ENCODE results near the gene GLB1L2.

GLB1L2 gene

DNA sequence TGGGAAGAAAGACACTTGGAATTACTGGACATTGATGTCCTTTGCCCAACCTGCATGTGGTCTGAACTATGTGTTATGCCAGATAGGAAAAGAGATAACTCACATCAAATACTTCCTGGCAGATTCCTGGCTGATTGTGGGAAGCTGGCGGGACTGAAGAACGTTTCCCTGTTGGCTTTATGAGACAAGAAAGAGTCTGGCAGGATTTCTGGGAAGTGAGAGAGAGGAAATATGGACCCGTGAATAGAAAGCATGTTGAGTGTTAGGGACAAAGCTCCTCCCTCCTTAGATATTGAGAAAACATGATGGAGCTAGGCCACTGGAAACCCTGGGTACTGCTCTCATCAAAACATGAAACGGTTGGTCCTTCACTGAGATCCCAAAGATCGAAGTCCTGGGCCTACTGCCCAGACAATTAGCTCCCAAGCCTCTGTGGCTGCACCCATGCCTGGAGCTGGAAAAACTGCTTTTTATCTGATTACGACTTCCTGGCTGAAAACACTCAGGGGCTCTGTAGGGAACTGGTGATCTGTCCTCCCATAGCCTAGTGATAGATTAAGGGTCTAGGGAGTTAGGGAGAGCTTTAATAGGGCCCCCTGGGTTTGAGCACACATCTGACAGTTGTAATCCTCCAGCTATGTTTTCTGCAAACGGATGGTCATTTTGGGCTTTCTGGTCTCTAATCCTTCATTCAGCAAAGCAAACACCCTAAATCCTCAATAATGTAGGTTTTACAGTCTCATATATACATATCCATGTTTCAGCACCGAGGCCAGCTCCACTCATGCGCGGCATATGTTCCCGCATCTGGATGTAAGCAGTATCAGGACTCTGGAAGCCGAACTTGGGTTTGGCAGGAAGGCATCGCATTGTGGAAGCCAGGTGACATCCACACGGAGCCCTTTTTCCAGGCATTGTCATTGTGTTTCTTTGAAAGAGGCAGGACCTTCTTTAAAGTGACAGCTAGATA is 86.4 kb downstream of the GLB1L2 start:
- H3K27ac ChIP-seq, result peak overlapping the region; percentile 90
- TF ChIP-seq CTCF (conservative IDR thresholded peaks at IDR 0.05), result no peak

- no peak overlapping the region for H3K27ac ChIP-seq
- no peak for TF ChIP-seq CTCF (conservative IDR thresholded peaks at IDR 0.05)
These were observed 91.3 kb downstream of the GLB1L2 start for GRCh38 chr11:134423106-134423505.

DNA sequence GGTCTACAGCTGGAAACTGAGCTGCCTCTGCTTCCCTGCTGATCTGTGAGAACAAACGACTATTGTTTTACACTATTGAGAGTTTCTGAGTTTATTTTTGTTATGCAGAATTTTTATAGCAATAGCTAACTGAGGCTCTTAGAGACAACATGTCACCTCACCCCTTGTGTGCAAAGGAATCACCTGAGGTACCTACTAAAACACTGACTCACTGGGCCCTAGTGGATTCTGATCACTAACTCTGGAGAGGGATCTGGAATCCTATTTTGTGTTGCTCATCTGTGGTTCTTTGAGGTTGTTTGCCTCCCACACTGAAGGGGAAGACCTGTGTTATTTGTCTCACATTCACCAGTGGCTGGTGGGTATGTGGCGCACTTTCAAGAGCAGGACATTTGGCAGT is 93.6 kb downstream of the GLB1L2 start:
- TF ChIP-seq CTCF (conservative IDR thresholded peaks at IDR 0.05), result no peak
- H3K27ac ChIP-seq, result no peak overlapping the region

Data from VCaP (cell line).